ENCODE data around the gene LRATD1.

Gene LRATD1

DNA sequence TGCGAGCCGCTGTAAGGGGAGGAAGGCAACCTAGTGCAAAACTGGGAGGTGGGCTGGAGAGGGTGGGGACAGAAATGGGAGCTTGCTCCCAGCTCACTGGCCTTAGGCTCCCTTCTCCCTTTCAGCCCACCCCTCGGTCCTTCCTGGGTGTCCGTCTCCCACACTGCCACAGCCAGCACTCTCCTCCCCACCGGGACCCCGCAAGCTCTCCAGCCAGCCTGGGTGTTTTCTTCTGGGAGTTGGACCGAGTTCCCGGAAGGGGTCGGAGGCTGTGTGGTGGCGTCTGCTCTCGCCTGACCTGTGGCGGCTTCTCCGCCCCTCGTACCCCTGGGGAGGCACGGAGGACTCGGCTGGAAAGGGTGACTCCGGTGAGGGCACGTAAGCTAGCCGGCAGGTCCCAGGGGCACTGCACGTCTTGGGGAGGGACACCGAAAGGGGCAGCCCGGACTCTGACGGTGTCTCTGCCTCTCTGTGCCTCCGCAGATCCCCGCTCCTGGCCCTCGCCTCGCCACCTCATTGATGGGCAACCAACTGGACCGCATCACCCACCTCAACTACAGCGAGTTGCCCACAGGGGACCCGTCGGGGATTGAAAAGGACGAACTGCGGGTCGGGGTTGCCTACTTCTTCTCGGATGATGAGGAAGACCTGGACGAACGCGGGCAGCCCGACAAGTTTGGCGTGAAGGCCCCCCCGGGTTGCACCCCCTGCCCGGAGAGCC is 1.1 kb downstream of the LRATD1 start:
- FAIRE-seq = no peak

DNA sequence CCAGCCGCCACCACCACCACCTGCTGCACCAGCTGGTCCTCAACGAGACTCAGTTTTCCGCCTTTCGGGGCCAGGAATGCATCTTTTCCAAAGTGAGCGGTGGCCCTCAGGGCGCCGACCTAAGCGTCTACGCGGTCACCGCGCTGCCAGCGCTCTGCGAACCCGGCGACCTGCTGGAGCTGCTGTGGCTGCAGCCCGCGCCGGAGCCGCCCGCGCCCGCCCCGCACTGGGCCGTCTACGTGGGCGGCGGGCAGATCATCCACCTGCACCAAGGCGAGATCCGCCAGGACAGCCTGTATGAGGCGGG is 1.6 kb downstream of the LRATD1 start:
- FAIRE-seq (no peak), DNase-seq (ENCODE audit: low spot score) (no peak)

More for the DNA sequence above, 1.1 kb downstream of the LRATD1 start:
- no peak for DNase-seq (ENCODE audit: low spot score)

DNA sequence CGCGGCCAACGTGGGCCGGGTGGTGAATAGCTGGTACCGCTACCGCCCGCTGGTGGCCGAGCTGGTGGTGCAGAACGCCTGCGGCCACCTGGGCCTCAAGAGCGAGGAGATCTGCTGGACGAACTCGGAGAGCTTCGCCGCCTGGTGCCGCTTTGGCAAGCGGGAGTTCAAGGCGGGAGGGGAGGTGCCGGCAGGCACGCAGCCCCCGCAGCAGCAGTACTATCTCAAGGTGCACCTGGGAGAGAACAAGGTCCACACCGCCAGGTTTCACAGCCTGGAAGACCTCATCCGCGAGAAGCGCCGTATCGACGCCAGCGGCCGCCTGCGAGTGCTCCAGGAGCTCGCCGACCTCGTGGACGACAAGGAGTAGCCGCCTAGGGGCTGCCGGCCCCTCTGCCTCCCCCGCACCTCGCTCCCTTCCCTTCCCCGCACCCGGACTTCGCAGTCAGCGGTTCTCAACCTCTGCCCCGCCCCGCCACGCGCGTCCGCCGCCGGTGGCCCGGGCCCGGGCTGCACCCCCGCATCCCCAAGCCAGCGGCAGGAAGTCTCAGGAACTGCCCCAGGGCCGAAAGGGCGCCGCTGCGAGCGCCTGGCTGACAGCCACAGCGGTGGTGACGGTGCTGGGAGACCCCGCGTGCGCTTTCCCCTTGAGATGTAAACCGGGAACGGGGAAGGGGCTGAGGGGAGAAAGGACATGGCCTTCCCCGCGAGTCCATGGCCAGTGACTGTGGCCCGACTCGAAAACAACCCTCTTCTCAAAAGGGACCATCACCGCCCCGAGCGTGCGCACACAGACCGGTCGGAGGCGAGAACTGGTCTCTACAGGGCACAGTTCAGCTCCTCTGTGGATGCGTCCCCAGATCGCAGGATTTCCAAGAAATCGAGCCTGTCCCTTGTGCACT is 2.2 kb downstream of the LRATD1 start:
- no peak for FAIRE-seq
- no peak for DNase-seq (ENCODE audit: low spot score)

DNA sequence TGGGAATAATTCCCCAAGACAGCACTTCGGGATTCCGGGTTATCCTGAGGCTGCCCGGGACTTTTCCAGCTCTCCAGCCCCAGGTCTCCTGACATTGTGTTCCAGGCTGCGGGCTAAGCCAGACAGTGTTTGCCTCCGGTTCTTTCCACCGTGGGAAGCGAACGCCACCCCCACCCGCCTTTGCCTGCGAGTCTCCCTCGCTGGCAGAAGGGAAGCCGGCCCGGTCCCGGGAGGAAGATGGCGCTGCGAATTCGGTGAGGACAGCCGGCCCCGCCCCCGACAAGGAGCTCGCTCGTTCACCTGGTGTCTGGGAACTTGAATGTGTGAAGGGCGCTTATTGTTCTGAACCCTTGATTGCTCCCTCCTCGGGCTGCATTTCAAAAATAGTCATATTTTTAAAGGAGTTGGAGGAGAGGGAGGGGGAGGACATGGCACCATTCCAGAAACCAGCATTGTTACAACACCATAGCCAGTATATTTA is 2.9 kb downstream of the LRATD1 start:
- FAIRE-seq = no peak
- DNase-seq (ENCODE audit: low spot score) = no peak

DNA sequence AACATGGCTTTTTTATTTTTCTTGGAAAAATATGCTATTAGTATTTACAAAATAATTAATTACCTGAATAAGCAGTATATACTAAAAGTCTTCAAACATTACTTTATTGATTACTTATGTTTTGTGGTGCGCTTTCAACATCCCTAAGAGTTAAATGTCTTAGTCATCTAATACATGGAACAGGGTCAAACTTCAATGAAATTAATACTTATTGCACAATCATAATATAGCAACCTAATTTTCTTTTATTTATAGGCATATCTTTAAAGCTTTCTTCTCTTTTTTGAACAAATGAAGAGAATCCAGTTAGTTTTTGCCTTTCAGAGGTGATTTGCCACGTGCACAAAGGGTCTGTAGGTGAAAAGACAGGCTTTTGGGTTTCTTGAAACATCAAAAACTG is 6.0 kb downstream of the LRATD1 start:
- no peak for DNase-seq (ENCODE audit: low spot score)
- FAIRE-seq = no peak

DNA sequence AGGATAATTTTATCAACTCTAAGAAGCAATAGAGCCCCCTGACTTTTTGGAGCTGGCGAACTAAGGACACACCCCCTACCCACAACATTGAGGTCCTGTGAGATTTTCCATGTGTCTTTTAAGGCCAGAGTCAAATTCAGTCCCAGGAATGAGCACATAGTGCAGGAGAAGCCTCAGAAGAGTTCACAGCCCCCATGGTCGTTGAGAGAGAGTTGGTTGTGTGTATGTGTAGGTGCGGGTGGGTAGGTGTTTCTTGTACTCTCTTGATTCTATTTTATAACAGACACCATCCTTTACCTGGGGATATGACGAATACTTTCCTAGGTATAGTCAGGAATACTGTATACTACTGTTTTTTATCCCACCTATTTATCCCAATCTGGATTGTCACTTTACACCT is 8.6 kb downstream of the LRATD1 start:
- DNase-seq (ENCODE audit: low spot score) = no peak
- no peak for FAIRE-seq

DNA sequence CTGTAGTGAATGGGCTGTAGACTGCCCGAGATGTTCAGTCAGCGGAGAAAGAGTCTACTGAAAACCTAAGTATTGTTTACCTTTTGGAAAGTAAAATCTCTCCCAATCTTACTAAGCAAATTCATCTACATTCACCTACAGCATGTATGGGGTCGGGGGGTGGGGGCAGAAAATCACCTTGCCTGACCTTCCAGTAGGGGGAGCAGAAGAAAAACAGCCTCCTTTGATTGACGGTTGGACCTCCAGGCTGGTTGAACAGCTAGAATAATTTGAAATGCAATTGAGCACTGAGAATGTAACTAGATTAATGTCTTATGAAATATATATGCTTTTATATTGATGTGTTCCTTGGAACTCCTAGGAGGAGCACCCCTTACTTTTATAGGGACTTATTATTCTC is 10.0 kb downstream of the LRATD1 start:
- no peak for DNase-seq (ENCODE audit: low spot score)
- FAIRE-seq = no peak

DNA sequence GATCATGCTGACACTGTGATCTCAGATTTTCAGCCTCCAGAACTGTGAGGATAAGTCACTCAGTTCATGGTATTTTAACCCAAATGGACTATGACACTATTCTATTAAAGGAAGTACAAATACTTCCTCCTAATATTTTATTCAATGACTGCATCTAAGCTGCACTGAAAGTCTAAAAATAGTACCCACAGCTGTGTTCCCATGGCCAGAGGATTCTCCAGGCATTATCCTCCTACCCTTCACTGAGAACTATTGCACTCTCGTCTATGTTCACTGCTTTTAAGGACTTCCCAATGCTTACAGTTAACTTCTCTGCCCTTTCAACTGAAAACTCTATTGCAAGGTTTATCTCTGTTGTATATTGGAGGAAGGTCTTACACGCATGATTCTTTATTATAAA is 15.2 kb downstream of the LRATD1 start:
- no peak for FAIRE-seq
- DNase-seq (ENCODE audit: low spot score) = no peak

DNA sequence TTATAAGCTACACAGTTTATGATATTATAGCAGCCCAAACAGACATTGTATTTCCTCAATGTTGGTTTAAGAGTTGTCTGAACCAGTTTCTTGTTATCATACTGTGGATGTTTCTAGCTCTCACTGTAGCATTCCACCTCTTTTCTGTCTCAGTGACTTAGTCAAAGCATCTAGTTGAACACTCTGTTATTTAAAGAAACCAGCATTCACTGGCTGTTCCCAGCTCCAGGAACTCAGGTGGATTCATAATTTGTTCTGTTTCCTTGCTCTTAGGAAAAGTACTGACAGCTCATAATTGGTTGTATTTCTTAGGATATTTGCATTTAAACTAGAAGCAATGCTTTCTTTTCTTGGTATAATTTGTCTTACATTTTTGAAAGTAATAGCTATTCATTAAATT is 17.5 kb downstream of the LRATD1 start:
- FAIRE-seq = no peak
- DNase-seq (ENCODE audit: low spot score) = no peak

DNA sequence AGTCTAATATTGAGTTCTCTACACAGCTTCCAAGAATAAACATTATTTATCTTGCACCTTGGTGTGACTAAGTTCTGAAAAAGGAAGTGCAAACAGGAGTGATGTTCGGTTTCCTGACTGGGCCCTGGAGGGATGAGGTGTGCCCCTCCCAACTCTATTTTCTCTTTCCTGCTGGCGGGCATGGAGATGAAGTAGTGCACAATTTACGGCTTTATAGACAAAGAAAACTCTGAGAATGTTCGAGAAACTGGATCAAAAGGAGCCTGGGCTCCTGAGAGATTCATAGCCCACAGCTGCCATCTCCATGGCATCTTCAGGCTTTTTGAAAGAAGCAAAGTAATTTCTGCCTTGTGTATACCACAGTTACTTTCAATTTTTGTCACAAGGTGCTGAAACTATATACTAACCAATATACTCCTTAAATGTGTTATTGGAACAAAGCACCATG is 22.3 kb downstream of the LRATD1 start:
- no peak for FAIRE-seq
- no peak for DNase-seq (ENCODE audit: low spot score)

DNA sequence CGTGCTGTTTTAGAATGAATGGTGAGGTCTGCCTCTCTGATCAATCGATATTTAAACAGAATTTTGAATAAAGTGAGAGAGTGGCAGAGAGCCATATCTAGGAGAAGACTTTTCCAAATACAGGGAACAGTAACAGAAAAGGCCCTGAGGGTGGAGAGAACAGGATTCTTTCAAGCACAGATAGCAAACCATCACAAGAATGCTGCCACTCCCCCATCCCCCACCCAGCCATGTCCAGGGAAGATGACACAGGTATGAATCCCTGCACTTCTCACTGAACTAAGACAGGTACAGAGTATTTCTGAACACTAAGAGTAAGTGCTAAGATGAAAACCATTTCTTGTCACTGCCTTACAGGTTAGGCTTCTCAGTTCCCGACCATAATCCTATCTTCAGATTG is 23.6 kb downstream of the LRATD1 start:
- FAIRE-seq = no peak
- no peak for DNase-seq (ENCODE audit: low spot score)

DNA sequence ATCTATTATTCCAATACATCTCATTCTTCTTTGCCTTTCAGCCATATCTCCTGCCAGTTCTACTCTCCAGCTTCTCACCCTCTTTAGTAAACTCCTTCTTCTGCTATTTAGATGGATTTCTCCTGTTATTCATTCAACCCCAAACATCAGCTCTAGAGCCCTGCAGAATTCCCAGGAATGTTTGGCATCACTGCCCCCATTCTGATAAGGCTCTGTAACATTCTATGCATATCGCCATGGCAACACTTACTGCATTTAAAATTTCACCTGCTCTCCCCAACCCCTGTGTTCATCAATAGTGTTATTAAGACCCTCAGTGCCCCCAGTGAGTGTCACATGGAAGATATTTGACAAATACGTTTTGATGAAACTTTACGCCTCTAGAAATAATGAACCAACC is 28.6 kb downstream of the LRATD1 start:
- no peak for DNase-seq (ENCODE audit: low spot score)
- FAIRE-seq = no peak

DNA sequence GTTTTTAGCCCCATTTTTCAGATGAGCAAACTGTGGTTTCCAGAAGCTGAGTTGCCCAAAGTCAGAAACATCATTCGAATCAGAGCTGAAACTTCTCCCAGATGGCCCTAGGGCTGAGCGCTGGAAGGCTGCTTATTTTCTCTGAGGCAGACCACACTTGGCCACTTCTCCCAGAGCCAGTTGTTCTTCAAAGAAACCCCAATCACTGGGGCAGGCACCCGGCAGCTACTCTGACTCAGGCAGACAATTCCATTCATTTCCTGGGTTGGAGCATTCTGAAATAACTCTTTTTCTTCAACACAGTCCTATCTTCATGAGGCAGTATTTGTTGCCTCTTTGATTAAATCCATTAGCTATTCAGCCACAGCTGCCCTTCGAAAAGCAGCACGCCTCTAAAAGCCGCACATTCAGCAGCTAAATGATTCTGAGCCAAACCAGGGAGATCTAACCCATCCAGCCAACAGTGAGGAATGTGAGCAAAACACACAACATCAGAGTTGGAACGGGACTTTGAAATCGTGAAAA is 40.9 kb downstream of the LRATD1 start:
- peak; percentile 7 for DNase-seq (ENCODE audit: low spot score)
- no peak for FAIRE-seq

DNA sequence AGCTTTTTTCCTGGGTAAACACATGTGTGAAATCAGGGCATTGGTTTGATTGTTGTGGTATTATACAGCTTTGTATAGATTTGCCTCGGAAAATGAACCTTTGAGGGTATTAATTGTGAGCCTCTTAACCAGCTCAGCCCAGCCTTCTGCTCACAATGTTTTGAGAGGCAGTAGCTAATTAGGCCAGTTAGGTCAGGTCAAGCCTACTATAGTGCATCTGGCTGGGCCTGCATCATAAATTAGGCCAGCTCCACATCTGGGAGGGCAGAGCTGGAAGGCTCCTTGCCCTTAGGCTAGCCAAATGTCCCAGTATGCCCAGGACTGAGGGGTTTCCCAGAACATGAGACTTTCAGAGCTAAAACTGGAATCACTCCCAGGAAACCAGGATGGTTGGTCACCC is 43.0 kb downstream of the LRATD1 start:
- FAIRE-seq (no peak), DNase-seq (ENCODE audit: low spot score) (no peak)

DNA sequence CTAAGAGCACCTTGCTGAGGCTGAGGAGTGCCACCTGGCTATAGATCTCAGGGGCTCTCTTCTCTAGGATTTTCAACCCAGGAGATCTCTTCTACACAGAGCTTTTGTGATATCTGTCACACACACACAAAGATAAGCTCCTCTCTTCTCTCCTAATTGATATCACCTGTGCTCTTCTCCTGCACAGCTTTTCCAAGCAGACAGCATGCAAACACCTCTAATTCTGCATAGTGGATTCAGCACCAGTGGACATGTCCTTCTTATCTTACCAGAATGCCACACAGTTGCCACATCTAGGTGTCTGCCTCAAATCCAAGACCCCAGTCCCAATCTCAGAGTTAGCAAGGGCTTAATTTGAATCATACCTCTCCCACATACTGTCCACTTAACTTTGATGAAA is 43.9 kb downstream of the LRATD1 start:
- no peak for DNase-seq (ENCODE audit: low spot score)
- FAIRE-seq = no peak

DNA sequence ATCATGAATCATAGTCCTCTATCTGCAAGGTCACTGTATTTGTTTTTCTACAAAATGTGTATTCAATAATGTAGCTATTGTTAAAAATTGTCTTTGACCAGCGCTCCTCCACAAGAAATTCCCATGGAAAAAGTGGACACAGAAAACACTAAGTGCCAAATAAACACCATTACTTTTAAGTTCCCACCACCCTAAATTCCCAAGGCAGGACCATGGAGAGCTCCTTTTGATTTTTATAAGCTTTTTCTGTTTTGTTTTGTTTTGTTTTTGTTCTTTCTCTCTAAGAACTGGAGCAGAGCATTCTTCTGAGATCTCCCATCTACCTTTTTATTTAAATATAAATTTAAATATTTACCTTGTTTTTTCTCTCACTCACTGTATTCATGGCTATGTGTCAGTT is 44.5 kb downstream of the LRATD1 start:
- FAIRE-seq (no peak), DNase-seq (ENCODE audit: low spot score) (no peak)

DNA sequence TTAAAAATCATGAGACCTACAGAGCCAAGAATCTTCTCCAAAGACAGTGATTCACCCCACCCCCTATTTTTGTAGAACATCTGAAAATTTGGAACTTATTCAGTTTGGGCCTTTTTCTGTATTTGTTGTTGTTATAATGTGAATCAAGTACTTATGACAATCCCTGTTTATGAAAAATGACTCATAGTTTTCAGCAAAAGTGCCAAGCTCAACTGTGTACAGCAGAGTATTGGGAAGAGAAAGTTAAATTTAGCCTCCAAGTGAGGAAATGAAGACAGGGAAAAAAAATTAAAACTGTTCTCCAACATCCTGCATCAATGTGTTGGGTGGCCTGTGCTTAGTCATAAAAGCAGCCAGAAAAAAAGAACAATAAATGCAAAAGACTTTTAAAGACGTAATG is 46.2 kb downstream of the LRATD1 start:
- DNase-seq (ENCODE audit: low spot score) = no peak
- FAIRE-seq = no peak

DNA sequence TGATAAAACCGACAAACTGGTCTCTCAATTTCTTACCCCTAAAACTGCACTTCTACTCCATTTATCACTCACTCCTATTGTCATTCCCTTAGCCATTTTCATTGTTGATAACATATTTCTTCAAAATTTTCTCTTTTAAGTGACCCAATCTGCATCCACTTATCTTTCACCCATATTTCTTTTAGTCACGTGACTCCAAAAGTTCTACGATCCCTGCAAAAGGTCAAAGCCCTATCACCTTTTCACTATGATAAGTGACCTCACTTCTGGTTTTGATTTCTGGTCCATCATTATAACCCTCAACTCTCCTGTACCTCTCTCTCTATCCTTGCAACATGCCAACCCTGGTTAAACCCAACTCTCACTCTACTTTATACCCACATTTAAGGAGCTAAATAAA is 49.1 kb downstream of the LRATD1 start:
- FAIRE-seq (no peak), DNase-seq (ENCODE audit: low spot score) (no peak)

All from urothelium cell line (cell line).